ENCODE measurements around the gene EDN2.
A peak's percentile ranks its signal among the peaks of the same experiment; 100 is the strongest.

EDN2 gene

DNA sequence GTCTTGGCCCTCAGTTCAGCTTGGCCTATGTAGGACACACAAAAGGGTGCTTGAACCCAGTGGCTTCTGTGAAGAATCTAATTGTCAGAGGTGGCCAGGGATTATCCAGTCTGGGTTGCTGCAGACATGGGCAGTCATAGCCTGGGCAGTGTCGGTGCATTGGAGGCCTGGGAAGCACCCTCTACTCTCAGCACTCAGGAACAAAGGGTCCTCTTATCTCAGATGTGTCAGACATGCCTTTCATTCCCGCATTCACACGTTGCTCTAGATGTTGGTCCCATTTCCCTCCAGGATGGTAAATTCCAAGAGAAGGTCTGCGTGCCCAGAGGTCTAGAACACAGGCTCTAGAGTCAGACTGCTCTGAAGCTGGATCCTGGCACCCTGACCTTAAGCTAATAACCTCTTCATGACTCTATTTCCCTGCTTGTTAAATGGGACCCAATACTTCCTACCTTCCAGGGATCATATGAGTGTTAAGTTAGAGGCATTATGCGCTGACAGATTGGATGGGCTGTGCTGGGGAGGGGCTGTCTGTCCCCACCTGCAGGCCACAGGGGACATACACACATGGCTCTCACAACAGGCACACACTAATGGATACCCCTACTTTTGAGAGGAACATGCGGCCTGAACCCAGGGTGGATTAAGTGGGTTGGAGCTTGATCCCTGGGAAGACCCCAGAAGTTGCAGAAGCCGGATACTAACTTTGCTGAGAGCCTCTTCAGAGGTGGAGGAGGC, 16.5 kb upstream of the EDN2 start:
- no peak overlapping the region for H3K4me3 ChIP-seq (ENCODE audit: low read length)
- no peak for DNase-seq (ENCODE audit: low read depth, low spot score)

GRCh38 chr1:41500378-41500777, 15.9 kb upstream of the EDN2 start:
- no peak overlapping the region for H3K4me3 ChIP-seq (ENCODE audit: low read length)
- DNase-seq (ENCODE audit: low read depth, low spot score): no peak

DNA sequence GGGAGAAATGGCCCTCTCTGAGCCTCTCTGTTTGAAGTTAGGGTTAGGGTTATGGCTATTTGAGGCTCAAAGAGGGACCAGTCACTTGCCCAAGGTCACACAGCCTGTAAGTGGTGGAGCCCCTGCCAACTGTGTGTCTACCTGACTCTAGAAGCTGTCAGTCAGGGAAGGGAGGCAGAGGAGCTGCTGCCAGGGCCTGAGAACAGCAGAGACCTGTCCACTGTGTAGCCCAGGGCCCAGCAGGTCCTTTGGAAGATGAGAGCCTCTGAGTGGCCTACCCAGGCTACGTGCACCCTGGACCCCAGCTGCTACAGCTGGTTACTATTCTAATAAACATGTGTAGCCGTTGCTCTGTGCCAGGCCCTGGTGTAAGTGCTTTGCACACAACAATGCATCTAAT, 15.1 kb upstream of the EDN2 start:
- no peak overlapping the region for H3K4me3 ChIP-seq (ENCODE audit: low read length)
- DNase-seq (ENCODE audit: low read depth, low spot score): no peak

DNA sequence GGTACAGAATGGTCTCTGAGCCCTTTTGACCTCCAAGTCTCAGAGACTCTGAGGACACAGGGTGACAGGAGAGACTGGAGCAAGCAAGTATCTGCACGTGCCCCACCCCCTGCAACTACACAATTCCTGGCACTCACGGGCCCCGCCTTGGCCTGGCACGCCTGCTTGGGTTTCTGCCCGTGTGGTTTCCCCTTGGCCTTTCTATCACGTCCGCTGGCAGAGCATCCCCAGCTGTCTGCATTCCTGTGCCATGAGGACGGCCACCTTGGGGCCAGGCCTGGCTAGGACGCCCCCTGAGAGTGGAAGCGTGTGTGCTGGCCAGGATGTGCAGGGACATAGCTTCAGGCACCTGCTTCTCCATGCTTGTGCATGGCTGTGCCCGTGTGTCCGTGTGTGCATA, 14.3 kb upstream of the EDN2 start:
- no peak overlapping the region for H3K4me3 ChIP-seq (ENCODE audit: low read length)
- no peak for DNase-seq (ENCODE audit: low read depth, low spot score)

GRCh38 chr1:41498391-41498790, 13.9 kb upstream of the EDN2 start:
- H3K4me3 ChIP-seq (ENCODE audit: low read length): no peak overlapping the region
- no peak for DNase-seq (ENCODE audit: low read depth, low spot score)

DNA sequence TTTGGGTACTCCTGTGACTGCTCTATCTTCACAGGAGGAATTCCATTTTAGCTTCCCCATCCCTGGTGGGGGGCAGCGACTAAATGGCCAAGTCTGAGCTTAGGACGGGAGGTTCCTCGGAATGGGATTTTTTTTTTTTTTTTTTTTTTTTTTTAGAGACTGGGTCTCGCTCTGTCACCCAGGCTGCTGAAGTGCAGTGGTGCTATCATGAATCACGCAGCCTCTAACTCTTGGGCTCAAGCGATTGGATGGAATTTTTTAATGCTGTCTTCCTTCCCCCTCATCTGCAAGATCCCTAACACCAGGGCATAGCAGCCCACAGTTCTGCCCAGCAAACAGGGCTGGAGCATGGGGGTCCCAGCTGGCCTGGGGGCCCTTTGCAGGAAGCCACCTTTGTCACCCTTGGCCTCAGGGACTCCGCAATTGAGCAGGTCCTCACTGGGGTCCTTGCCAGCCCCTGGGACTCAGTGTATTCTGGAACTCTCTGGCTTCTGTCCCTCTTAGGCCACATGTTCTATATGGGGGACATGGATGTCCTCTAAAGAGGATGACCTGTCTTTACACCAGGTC, 13.1 kb upstream of the EDN2 start:
- no peak for DNase-seq (ENCODE audit: low read depth, low spot score)
- no peak overlapping the region for H3K4me3 ChIP-seq (ENCODE audit: low read length)

DNA sequence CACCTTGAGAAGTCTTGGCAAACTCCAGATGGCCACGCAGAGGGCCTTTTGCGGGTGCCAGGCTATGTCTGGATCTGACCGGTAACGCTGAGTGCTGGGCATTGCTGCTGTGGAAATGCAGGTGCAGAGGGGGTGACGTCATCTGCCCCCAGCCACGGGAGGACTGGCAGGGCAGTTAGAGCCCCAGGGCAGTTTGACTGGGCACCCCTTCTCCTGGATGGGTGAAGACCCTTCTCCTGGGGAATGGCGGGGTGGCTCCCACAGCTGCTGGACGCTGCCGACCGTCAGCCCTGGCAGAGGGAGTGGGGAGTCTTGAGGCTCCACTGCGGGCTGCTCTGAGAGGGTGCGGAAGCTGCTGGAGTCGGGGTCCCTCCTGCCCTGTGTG, 12.6 kb upstream of the EDN2 start:
- DNase-seq (ENCODE audit: low read depth, low spot score): no peak
- no peak overlapping the region for H3K4me3 ChIP-seq (ENCODE audit: low read length)

GRCh38 chr1:41496080-41497055, 11.9 kb upstream of the EDN2 start:
- H3K4me3 ChIP-seq (ENCODE audit: low read length): peak overlapping the region; percentile 32

GRCh38 chr1:41495210-41495948, 10.9 kb upstream of the EDN2 start:
- H3K4me3 ChIP-seq (ENCODE audit: low read length): peak overlapping the region; percentile 32
- peak; percentile 16 for DNase-seq (ENCODE audit: low read depth, low spot score)

More at GRCh38 chr1:41496080-41497055, 11.9 kb upstream of the EDN2 start:
- DNase-seq (ENCODE audit: low read depth, low spot score): no peak

- no peak overlapping the region for H3K4me3 ChIP-seq (ENCODE audit: low read length)
These were observed 10.1 kb upstream of the EDN2 start for GRCh38 chr1:41494351-41495209.

DNA sequence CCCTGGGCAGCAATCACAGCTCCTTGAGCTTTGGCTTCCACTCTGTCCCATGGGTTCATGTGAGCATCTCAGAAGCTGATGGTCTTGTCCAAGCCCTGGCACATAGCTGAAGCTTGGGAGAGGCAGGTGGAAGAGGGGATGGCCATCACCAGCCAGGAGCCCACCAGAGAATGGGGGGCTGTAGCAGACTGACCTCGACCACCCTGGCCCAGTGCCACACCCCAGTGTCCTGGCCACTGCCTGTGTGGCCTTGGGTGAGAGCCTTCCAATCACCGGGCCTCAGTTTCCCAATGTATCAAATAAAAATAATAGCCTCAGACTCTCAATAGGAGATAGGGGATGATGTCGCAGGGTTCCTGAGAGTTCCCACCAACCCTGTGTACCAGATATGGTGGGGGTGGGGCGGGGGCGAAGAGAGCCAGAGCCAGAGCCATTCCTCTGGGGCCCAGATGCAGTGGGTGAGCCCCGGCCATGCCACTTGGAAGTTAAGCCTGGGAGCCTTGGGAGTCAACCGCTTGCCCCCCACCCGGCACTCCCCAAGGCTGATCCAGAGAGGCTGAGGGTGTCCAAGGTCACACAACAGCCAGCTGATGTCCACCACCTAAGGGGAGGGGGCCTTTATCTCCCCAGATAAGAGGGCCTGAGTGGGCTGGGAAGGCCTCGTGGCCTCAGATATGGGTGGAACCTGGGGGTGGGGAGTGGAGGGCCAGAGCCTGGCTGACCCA, 9.3 kb upstream of the EDN2 start:
- no peak for DNase-seq (ENCODE audit: low read depth, low spot score)
- no peak overlapping the region for H3K4me3 ChIP-seq (ENCODE audit: low read length)

More at GRCh38 chr1:41494351-41495209, 10.1 kb upstream of the EDN2 start:
- no peak for DNase-seq (ENCODE audit: low read depth, low spot score)

GRCh38 chr1:41493117-41493536, 8.6 kb upstream of the EDN2 start:
- DNase-seq (ENCODE audit: low read depth, low spot score): no peak
- no peak overlapping the region for H3K4me3 ChIP-seq (ENCODE audit: low read length)

- peak; percentile 51 for DNase-seq (ENCODE audit: low read depth, low spot score)
- no peak overlapping the region for H3K4me3 ChIP-seq (ENCODE audit: low read length)
These were observed 7.9 kb upstream of the EDN2 start for GRCh38 chr1:41492341-41492848.

DNA sequence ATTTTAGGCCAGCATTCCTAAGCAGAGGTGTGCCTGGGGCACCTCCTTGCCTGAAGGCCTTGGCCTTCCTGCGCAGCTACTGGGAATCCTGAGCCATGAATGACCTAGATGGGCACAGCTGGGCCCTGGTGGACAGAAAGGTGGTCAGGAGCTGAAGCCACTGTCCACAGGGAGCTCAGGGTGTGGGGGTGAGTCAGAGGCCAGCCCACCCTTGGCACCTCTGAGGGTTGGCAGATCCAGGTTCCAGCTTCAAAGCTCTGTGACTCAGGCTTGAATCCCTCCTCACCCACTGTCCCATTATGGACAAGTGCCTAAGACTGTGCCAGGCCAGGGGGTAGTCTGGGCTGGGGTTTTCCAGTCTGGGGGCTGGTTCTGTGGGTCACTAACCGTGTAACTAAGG, 6.4 kb upstream of the EDN2 start:
- H3K4me3 ChIP-seq (ENCODE audit: low read length): no peak overlapping the region
- DNase-seq (ENCODE audit: low read depth, low spot score): no peak

GRCh38 chr1:41489561-41489960, 5.1 kb upstream of the EDN2 start:
- DNase-seq (ENCODE audit: low read depth, low spot score): no peak
- H3K4me3 ChIP-seq (ENCODE audit: low read length): no peak overlapping the region

DNA sequence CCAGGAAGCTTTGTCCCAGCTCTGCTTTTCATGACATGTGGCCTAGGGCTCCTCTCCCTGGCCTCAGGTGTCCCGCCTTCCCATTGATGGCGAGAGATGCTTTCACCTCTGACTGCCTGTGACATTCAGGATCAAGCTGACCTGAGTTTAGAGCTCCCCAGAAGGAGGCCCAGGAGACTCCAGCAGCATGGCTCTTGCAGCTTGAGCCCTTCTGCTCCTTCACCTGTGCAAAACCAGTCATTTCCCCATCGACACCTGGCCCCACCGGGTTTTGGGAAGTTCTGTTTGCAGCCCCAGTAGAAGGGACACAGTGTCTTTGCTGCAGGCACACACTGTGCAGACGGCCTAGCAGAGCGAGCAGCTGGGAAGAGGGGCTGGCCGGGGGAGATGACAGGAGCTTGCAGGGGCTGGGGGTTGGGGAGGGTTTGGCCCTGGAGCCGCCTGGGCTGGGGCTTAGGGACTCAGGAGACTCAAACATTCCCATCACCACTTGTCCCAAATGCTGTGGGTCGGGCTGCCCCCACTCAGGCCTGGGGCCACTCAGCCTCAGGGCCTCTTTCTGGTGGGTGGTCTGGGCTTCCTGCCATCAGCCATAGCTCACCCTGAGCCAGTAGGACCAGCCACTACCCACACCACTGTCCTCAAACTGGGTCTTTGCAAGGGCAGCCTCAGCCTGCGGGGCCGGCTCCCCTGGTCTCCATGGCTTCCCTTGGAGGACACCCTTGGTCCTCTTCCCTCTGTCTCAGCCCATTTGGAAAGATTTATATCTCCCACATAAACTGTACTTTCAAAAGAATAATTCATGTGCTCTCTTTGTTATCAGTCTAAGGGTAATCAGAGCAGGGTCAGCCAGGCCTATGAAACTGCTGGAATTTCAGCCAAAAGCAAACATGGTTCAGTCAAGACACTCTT, 3.8 kb upstream of the EDN2 start:
- no peak for DNase-seq (ENCODE audit: low read depth, low spot score)

More for the DNA sequence above, 3.8 kb upstream of the EDN2 start:
- H3K4me3 ChIP-seq (ENCODE audit: low read length): no peak overlapping the region
